ENCODE data around the gene C17orf113.
A peak's percentile ranks its signal among the peaks of the same experiment; 100 is the strongest.

C17orf113 gene

DNA sequence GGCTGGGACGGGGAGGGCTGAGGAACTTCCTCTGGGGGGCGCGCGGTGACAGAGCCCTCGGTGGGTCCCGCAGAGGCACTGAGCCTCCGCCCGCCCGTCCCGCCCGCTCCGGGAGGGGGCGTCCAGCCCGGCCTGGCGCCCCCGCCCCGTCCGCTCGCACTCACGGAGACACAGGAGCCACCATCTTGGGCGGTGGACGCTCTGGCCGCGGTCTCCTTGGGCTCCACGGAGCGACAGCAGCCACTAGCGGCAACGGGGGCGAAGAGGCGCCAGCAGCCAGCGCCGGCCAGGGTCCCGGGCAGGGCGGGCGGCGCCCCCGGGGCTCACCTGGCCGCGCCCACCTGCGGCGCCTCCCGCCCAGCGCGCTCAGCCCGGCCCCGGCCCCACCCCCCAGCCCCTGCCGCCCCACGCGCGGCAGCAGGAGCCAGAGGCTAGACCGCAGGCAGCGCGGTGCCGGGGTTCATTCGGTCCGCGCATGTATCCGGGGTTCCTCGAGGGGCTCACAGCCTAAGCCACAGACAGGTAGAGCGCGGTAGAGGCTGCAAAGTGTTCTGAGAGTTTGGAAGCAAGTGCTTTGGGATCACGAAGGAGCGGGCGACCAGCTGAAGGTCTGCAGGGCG lies at the start of gene C17orf113:
TSS of gene C17orf113 (minus strand) at position 209 of the 620 bp plus-strand sequence. CDS start 7,225 bp downstream, outside the sequence.
- DNase-seq, result peak; percentile 40

DNA sequence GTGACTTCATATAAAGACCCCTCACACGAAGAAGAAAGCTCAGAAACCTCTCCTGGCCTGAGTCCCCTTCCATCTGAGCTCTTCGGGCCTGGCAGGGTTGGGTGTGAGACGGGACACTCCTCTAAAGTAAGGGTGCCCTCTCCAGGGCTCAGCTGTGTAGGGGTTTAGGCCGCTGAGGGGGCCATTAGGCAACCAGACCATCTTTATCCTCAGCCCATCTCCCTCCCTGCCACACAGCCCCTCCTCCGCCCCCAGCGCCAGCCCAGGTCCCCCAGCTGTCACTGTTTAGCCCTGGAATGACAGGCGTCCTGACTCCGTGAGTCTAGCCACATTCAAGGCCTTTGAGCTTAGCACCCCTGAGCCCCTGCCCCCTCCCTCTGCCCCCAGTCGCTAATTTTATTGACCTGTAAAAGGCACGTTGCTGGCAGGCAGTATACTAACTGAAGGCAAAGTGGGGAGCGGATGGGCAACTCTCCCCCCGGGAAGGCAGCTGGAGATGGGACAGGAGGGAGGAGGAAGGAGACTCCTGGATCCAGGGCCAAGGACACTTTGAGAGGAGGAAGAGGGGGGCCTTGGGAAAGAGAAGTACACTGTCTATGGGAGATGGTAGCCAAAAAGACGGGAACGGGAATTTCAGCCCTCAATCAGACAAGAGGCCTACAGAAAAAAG lies 48.5 kb upstream of the C17orf113 start:
- no peak for DNase-seq

- DNase-seq, result no peak
These were observed 47.6 kb upstream of the C17orf113 start, which contains the start of gene ZNF385C for GRCh38 chr17:42097691-42098631. TSS of gene ZNF385C (minus strand) at chr17:42098473. CDS start at chr17:42063056, 35,417 bp downstream.

GRCh38 chr17:42096360-42097111 lies 46.1 kb upstream of the C17orf113 start:
- no peak for DNase-seq

GRCh38 chr17:42094375-42095069 lies 44.1 kb upstream of the C17orf113 start:
- no peak for DNase-seq

- no peak for DNase-seq
These were observed 42.5 kb upstream of the C17orf113 start for GRCh38 chr17:42092939-42093338.

DNA sequence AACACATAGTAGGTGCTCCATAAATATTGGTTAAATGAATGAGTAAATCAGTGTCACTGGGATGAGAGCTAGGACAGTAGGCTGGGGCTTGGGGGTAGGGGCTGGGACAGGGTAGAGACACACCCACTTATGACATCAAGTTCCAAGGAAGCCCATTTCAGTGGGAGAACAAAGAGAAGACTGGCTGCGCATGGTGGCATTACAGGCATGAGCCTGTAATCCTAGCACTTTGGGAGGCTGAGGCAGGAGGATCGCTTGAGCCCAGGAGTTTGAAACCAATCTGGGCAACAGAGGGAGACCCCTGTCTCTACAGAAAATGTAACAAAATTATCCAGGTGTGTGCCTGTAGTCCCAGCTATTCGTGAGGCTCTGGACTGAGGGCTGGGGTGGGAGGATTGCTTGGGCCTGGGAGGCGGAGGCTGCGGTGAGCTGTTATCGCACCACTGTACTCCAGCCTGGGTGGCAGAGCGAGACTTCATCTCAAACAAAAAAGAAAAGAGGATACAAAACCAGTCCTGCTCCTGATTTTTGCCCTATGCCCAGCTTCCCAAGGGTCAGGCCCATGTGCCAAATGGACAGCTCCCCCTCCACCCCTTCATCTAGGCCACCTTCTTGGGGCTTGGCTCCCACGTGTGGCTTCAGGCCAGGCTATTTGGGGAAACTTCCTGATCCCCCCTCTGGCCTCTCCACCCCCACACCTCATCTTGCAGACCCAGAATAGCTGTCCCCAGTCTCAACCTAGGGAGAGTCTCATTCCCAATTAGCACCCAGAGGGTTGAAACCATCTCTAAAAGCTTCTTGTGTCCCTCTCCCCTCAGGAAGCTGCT lies 40.8 kb upstream of the C17orf113 start:
- DNase-seq, result no peak

DNA sequence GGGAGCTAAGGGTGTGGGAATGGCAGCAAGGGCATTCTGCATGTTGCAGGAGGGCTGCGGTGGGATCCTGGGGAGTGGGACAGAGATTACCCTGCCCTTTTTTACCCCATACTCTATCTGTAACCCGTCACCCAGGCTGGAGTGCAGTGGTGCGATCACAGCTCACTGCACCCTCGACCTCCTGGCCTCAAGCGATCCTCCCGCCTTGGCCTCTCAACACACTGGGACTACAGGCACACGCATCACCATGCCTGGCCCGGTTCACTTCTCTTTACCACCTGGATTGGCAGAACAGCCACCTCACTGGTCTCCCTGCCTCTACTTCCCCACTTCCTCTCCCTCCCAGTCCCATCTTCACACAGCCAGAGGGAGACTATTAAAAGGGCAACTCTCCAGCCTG lies 38.3 kb upstream of the C17orf113 start:
- DNase-seq, result no peak

DNA sequence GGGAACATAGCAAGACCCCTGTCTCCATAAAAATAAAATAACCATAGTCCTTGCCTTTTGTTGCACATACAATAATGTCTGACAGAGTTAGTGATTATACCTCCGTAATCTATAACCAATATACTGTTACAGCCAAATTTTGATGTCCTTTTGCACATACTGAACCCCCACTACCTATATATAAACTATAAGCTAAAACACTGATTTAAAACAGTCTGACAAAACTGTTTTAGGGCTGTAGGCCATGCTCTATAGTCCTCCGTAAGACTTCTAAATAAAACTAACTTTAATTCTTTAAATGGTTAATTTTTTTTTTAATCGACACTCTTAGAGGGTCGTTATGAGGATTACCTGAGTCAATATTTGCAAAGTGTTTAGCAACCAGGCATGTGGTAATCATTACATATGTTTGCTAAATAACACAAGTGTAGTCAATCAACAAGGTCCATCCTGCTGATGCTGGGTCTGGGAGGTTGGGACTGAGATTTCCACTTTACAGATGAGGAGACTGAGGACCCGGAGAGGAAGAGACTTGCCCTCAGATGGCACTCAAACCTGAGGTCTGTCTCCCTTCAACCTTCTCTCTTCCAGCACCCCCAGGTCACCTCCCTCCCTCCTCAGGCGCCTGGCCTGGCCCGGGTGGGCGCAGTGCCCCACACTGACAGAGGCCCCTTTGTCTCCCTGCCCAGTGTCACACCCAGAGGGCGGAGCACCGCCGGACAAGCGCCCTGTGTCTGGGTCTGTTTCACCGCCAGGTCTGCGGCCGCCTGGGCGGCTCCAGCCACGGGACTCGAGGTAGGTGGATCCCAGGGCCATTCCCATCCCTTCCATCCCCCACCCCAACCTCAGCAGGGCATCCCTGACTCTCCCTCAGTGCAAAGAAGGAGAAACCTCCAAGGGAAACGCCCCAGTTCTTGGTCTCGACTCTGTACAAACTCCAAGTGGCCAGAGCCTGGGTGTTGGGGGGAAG lies 37.6 kb upstream of the C17orf113 start:
- no peak for DNase-seq

DNA sequence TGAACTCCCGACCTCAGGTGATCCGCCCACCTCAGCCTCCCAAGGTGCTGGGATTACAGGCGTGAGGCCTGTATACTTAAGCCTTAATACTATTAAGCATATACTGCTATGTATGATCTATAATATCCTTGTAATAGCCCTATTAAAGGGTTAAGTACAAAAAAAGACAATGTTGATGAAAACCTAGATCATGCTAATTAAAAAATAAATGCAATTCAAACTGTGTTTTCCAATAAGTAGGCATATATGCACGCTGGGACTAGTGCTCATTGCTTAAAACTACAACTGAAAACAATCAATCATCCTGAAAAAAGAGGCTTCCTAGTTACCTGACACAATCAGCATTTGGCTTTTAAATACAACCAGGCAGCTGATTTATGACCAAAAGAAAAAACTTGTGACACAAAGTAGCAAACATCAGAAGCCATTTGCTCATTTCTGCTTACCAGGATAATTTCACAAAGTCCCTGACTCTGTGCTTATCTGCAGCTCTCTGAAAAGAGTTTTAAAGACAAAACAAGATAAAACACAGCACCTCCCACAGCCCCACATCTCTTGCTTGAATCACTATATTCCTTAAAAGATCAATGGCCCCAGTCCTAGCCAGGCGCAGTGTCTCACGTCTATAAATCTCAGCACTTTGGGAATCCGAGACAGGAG lies 36.8 kb upstream of the C17orf113 start:
- no peak for DNase-seq

DNA sequence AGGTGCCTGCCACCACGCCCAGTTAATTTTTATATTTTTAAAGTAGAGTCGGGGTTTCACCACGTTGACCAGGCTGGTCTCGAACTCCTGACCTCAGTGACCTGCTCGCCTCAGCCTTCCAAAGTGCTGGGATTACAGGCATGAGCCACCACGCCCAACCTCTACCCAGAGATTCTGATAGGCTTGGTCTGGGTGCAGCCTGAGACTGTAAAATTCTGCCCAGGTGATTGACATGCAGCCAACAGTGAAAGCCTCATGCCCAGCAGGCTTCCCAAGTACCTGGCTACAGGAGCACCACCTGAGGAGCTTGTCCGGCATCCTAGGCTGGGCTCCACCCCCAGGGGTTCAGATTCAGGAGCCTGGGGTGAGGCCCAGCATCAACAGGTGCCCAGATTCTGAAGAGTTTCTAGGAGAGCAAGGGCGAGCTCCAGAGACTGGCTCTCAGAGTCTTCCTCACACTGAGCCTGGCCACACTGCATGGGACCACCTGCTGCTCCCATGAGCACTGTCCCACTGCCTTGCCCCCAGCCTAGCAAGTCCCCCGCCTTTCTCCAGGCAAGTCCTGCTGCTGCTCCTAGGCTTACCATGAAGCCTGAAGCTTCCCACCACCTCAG lies 31.2 kb upstream of the C17orf113 start:
- no peak for DNase-seq

- no peak for DNase-seq
These were observed 29.1 kb upstream of the C17orf113 start for GRCh38 chr17:42079541-42079940.

- DNase-seq, result no peak
These were observed 28.1 kb upstream of the C17orf113 start for GRCh38 chr17:42078396-42079043.

GRCh38 chr17:42077755-42078154 lies 27.4 kb upstream of the C17orf113 start:
- DNase-seq, result no peak

DNA sequence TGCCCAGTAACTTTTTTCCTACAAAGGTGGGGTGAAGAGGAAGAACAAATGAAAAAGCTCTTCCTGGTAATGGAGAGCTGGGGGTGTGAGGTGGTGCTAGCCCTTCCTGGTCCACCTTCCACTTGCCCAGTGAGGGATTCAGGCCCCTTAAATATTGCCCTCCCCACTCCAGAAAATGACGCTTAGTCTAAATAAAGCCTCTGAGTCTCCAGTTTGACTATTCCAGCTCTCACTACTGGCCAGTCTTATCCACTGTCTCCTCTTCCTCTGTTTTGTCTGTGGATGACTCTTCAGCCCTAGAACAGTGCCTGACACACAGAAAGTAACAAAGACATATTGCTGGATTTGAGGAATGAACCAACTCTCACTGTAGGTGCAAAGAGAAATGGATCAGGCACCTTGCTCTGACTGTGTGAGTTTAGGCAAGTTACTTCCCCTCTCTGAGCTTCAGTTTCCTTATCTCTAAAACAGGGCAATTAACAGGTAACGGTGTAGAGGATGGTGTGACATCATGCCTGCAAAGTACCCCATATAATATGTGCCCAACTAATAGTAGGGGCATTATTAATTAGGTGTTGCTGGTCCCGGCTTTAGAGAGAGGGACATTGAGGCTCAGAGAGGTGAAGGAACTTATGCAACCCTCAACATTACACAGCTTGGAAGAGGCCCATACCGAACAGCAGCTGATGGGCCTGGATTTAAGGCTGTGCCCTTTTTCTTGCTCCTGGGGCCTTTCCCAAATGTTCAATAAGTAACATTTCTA lies 26.6 kb upstream of the C17orf113 start:
- no peak for DNase-seq

- DNase-seq, result no peak
These were observed 25.4 kb upstream of the C17orf113 start for GRCh38 chr17:42075789-42076188.

Data from GDM1 (cell line).